HG03439 (cell line): ENCODE data around the gene GTF2H3.

ENCODE experiments used
- ATAC-seq: cut with Tn5 transposase; IDR thresholded peaks from one replicate; pipeline ENCODE4 v1.9.1; 2021; ENCODE audit warnings: mild to moderate bottlenecking, moderate library complexity; ENCODE audit not compliant: unreplicated experiment

The GTF2H3 gene

DNA sequence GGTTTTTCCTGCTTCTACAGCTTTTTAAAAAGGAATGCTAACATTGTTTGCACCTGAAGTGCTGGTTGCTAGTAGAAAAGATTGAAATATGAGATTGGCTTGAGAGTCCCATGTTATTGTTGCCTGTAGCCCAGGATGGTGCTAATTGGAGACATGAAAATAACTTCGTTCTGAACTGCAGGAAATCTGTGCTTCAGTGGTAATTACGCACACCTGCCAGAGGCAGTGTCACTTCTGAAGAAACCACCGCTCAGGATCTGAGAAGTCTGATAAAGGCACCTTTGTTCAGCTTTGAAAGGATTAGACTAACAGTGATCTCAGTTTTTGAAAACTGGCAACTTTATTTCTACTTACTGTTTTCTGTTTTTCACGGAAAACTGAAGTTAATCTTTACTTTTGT, 63.0 kb downstream of the GTF2H3 start:
- ATAC-seq = no peak

DNA sequence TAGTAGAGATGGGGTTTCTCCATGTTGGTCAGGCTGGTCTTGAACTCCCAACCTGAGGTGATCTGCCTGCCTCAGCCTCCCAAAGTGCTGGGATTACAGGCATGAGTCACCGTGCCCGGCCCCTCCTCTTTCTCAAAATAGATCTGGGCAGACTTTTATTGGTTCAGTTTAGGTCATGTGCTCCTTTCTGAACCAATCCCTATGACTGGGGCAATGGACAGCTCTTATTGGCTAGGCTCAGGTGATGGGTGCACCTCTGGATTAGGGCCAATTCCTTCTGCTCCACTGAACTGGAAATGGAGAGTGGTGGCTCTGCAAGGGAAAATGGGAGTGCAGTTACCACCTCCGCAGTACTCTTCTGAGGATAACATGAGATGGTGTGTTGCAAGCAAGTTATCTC, 72.3 kb downstream of the GTF2H3 start:
- no peak for ATAC-seq

DNA sequence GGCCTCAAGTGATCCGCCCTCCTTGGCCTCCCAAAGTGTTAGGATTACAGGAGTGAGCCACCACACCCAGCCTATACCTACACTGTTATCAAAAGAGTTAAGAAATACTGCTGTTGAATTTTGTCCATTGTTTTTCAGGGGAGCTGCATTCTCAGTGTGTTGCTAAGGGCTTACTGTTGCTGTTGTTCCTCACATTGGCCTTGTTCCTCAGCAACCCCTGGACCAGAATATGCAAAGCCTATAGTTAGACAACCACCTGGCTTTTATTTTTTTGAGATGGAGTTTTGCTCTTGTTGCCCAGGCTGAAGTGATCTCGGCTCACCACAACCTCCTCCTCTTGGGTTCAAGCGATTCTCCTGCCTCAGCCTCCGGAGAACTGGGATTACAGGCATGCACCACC, 73.8 kb downstream of the GTF2H3 start:
- ATAC-seq = no peak
